Activated T-cell treated with anti-CD3 and anti-CD28 coated beads, Interleukin-2, amount 50 U/mL, for 4 hours (primary cell): ENCODE data around the gene SP3. TPM values are rescaled to one million over a fixed set of nuclear protein-coding genes. Genes with fewer than 3 reads are reported as not detected.

Source experiments
- ATAC-seq, 2 donors: fragments of 200-7000 bp; cut with Tn5 transposase; one replicate each; pipeline ENCODE4 v1.10.0; 2021
- DNase-seq: peaks from one replicate; pipeline ENCODE4 v3.0.0-alpha.2; 2020
- H3K27me3 Mint-ChIP-seq: one replicate; pipeline ENCODE4 v1.8.0; 2021; ENCODE audit warnings: low read depth, mixed read lengths
- H3K36me3 Mint-ChIP-seq: one replicate; pipeline ENCODE4 v1.8.0; 2022; ENCODE audit warnings: mixed read lengths; ENCODE audit not compliant: insufficient read depth
- H3K4me1 Mint-ChIP-seq: one replicate; pipeline ENCODE4 v1.8.0; 2021; ENCODE audit warnings: low read depth, mixed read lengths
- H3K4me3 Mint-ChIP-seq: one replicate; pipeline ENCODE4 v1.8.0; 2021; ENCODE audit warnings: mild to moderate bottlenecking, moderate library complexity, mixed read lengths
- H3K9me3 Mint-ChIP-seq: one replicate; pipeline ENCODE4 v1.8.0; 2021; ENCODE audit warnings: mixed read lengths
- total RNA-seq, 3 donors: library from RNA; stranded (reverse); gene quantifications; one replicate each; pipeline ENCODE4 v1.2.1, GENCODE V29; 2021

SP3 gene
- total RNA-seq, 3 donors from 2014 or later = 86.5 to 89.9 (median 89.9) TPM

GRCh38 chr2:173931751-173932150, 33.4 kb downstream of the SP3 start:
- H3K27me3 Mint-ChIP-seq = no peaks in the 10 kb centered on the region
- peaks cover 43% of the 10 kb centered on the region for H3K4me1 Mint-ChIP-seq
- DNase-seq (no peak), ATAC-seq (no peak)
- no peaks in the 10 kb centered on the region for H3K9me3 Mint-ChIP-seq
- peaks cover 18% of the 10 kb centered on the region for H3K36me3 Mint-ChIP-seq
- no peak overlapping the region for H3K4me3 Mint-ChIP-seq

GRCh38 chr2:173929441-173929840, 35.7 kb downstream of the SP3 start:
- Mint-ChIP-seq H3K4me3 (no peak overlapping the region), H3K4me1 (peaks cover 58% of the 10 kb centered on the region), H3K9me3 (no peaks in the 10 kb centered on the region), H3K36me3 (peaks cover 20% of the 10 kb centered on the region), H3K27me3 (no peaks in the 10 kb centered on the region)
- DNase-seq (no peak), ATAC-seq (peak in 1 of 2 donors; percentile 14)

- H3K4me1 Mint-ChIP-seq = peaks cover 67% of the 10 kb centered on the region
- no peaks in the 10 kb centered on the region for H3K27me3 Mint-ChIP-seq
- ATAC-seq (no peak), DNase-seq (no peak)
- H3K9me3 Mint-ChIP-seq = no peaks in the 10 kb centered on the region
- no peak overlapping the region for H3K4me3 Mint-ChIP-seq
- H3K36me3 Mint-ChIP-seq = peaks cover 16% of the 10 kb centered on the region
Observed at GRCh38 chr2:173926875-173927274, 38.3 kb downstream of the SP3 start.

- DNase-seq = no peak
- Mint-ChIP-seq H3K9me3 (no peaks in the 10 kb centered on the region), H3K4me3 (no peak overlapping the region), H3K4me1 (peaks cover 67% of the 10 kb centered on the region), H3K27me3 (no peaks in the 10 kb centered on the region), H3K36me3 (peaks cover 13% of the 10 kb centered on the region)
- ATAC-seq = no peak
Observed at GRCh38 chr2:173924285-173924684, 40.9 kb downstream of the SP3 start.

GRCh38 chr2:173922760-173923159, 42.4 kb downstream of the SP3 start:
- DNase-seq (no peak), ATAC-seq (no peak)
- Mint-ChIP-seq H3K36me3 (peaks cover 19% of the 10 kb centered on the region), H3K4me1 (peaks cover 66% of the 10 kb centered on the region), H3K4me3 (no peak overlapping the region), H3K9me3 (no peaks in the 10 kb centered on the region), H3K27me3 (no peaks in the 10 kb centered on the region)

- no peak overlapping the region for H3K4me3 Mint-ChIP-seq
- no peaks in the 10 kb centered on the region for H3K9me3 Mint-ChIP-seq
- peaks cover 64% of the 10 kb centered on the region for H3K4me1 Mint-ChIP-seq
- peaks cover 22% of the 10 kb centered on the region for H3K36me3 Mint-ChIP-seq
- ATAC-seq (no peak), DNase-seq (no peak)
- H3K27me3 Mint-ChIP-seq = no peaks in the 10 kb centered on the region
Observed at GRCh38 chr2:173922068-173922467, 43.1 kb downstream of the SP3 start.

- DNase-seq (no peak), ATAC-seq (no peak)
- no peaks in the 10 kb centered on the region for H3K9me3 Mint-ChIP-seq
Observed at GRCh38 chr2:173914055-173914927, 50.9 kb downstream of the SP3 start.

GRCh38 chr2:173909846-173910245, 55.3 kb downstream of the SP3 start:
- H3K4me3 Mint-ChIP-seq = no peak overlapping the region
- ATAC-seq = no peak
- peaks cover 37% of the 10 kb centered on the region for H3K36me3 Mint-ChIP-seq
- H3K4me1 Mint-ChIP-seq = peaks cover 4% of the 10 kb centered on the region
- no peak for DNase-seq
- no peaks in the 10 kb centered on the region for H3K9me3 Mint-ChIP-seq
- no peaks in the 10 kb centered on the region for H3K27me3 Mint-ChIP-seq

More at GRCh38 chr2:173914055-173914927, 50.9 kb downstream of the SP3 start:
- Mint-ChIP-seq H3K36me3 (peaks cover 39% of the 10 kb centered on the region), H3K27me3 (no peaks in the 10 kb centered on the region), H3K4me1 (peaks cover 10% of the 10 kb centered on the region), H3K4me3 (no peak overlapping the region)

GRCh38 chr2:173906626-173907025, 58.5 kb downstream of the SP3 start:
- Mint-ChIP-seq H3K36me3 (peaks cover 30% of the 10 kb centered on the region), H3K4me1 (no peaks in the 10 kb centered on the region), H3K4me3 (no peak overlapping the region), H3K27me3 (no peaks in the 10 kb centered on the region), H3K9me3 (no peaks in the 10 kb centered on the region)
- DNase-seq (no peak), ATAC-seq (no peak)

GRCh38 chr2:173903601-173904394, 61.4 kb downstream of the SP3 start:
- ATAC-seq (no peak), DNase-seq (no peak)
- no peak overlapping the region for H3K4me3 Mint-ChIP-seq
- no peaks in the 10 kb centered on the region for H3K9me3 Mint-ChIP-seq
- H3K36me3 Mint-ChIP-seq = peaks cover 16% of the 10 kb centered on the region
- peaks cover 3% of the 10 kb centered on the region for H3K4me1 Mint-ChIP-seq
- H3K27me3 Mint-ChIP-seq = no peaks in the 10 kb centered on the region

- Mint-ChIP-seq H3K36me3 (no peaks in the 10 kb centered on the region), H3K9me3 (no peaks in the 10 kb centered on the region), H3K4me3 (no peak overlapping the region), H3K27me3 (no peaks in the 10 kb centered on the region), H3K4me1 (peaks cover 16% of the 10 kb centered on the region)
- DNase-seq (no peak), ATAC-seq (peak; percentile 69 to 78)
Observed at GRCh38 chr2:173898996-173899395, 66.2 kb downstream of the SP3 start.

- Mint-ChIP-seq H3K36me3 (no peaks in the 10 kb centered on the region), H3K4me3 (no peak overlapping the region), H3K4me1 (peaks cover 16% of the 10 kb centered on the region), H3K27me3 (no peaks in the 10 kb centered on the region), H3K9me3 (no peaks in the 10 kb centered on the region)
- ATAC-seq (peak in 1 of 2 donors; percentile 35), DNase-seq (no peak)
Observed at GRCh38 chr2:173898178-173898668, 67.0 kb downstream of the SP3 start.

GRCh38 chr2:173896755-173897154, 68.4 kb downstream of the SP3 start:
- Mint-ChIP-seq H3K9me3 (no peaks in the 10 kb centered on the region), H3K27me3 (peaks cover 2% of the 10 kb centered on the region), H3K4me3 (no peak overlapping the region), H3K4me1 (peaks cover 23% of the 10 kb centered on the region), H3K36me3 (no peaks in the 10 kb centered on the region)
- no peak for ATAC-seq
- no peak for DNase-seq

- H3K27me3 Mint-ChIP-seq = peaks cover 23% of the 10 kb centered on the region
- DNase-seq = no peak
- peaks cover 14% of the 10 kb centered on the region for H3K9me3 Mint-ChIP-seq
- H3K4me1 Mint-ChIP-seq = peaks cover 11% of the 10 kb centered on the region
- peaks cover 7% of the 10 kb centered on the region for H3K36me3 Mint-ChIP-seq
- no peak overlapping the region for H3K4me3 Mint-ChIP-seq
- ATAC-seq = no peak
Observed at GRCh38 chr2:173892341-173892740, 72.8 kb downstream of the SP3 start.
